H1 (cell line): ENCODE measurements around the gene NEDD9. TPM values are rescaled to one million over a fixed set of nuclear protein-coding genes. Genes with fewer than 3 reads are reported as not detected.

Experiments used
- E2F6 ChIP-seq: IDR thresholded peaks from 2 replicates; pipeline ENCODE4 v1.6.1; 2012; ENCODE audit warnings: inconsistent platforms
- EP300 ChIP-seq, 2 experiments: IDR thresholded peaks; 1 replicate in 1 of 2; 2 replicates in 1 of 2; pipeline ENCODE4 v1.6.1; 2011 to 2012; ENCODE audit warnings: low read depth in 2 of 2, low read length in 2 of 2, mild to moderate bottlenecking in 2 of 2, borderline replicate concordance in 1 of 2, inconsistent platforms in 1 of 2, moderate library complexity in 1 of 2
- SRF ChIP-seq: IDR thresholded peaks from 2 replicates; pipeline ENCODE4 v1.6.1; 2011; ENCODE audit warnings: mild to moderate bottlenecking, low read depth, low read length, moderate library complexity
- TAF7 ChIP-seq: optimal IDR thresholded peaks from 2 replicates; pipeline ENCODE3; 2011; ENCODE audit warnings: low read depth, mild to moderate bottlenecking, inconsistent platforms, low read length, moderate library complexity, borderline replicate concordance
- TCF12 ChIP-seq: IDR thresholded peaks from 2 replicates; pipeline ENCODE4 v1.6.1; 2011; ENCODE audit warnings: low read depth, mild to moderate bottlenecking, low read length
- polyA plus RNA-seq, 7 experiments: library from polyadenylated mRNA; depleted of rRNA in 3 of 7; stranded (reverse) in 5 of 7; unstranded in 2 of 7; fragments of >200 nt in 5 of 7; fragments of 200-250 nt in 2 of 7; gene quantifications; 1 replicate in 5 of 7; 2 replicates in 1 of 7; 4 replicates in 1 of 7; pipeline versions ENCODE4 v1.2.1 to v1.2.3, GENCODE V29; 2011 to 2013; ENCODE audit warnings: missing spikeins in 2 of 7, mixed read lengths in 2 of 7
- total RNA-seq: library from RNA; stranded (reverse); fragmentation: NEBNext Ultra II Directional; extraction: Animal tissue kit (Norgen Biotek cat#: 25700); gene quantifications from 2 replicates; pipeline ENCODE4 v1.2.1, GENCODE V29; 2021

NEDD9 gene
- total and polyA plus RNA-seq, 2 of the 8 experiments (the other 6 are each of a cell fraction or from before 2014, with no cell fraction given) = 3.6 to 12.0 TPM

GRCh38 chr6:11253594-11253993, 21.1 kb upstream of the NEDD9 start (continued):
- TF ChIP-seq SRF (no peak), E2F6 (no peak), EP300 (IDR thresholded peaks at IDR 0.05; ENCODE audit: borderline replicate concordance in 1 of 2, low read depth in 2 of 2, low read length in 2 of 2) (no peak), TAF7 (no peak), TCF12 (no peak)
